Activated naive CD8-positive, alpha-beta T cell treated with anti-CD3 and anti-CD28 coated beads, Interleukin-2, amount 50 U/mL, for 16 hours (primary cell): ENCODE data around the gene TMEM134.

Source experiments
- DNase-seq: peaks from one replicate; pipeline ENCODE4 v3.0.0-alpha.2; 2020; ENCODE audit warnings: low read depth, low spot score

The TMEM134 gene

GRCh38 chr11:67458266-67458665, 10.8 kb downstream of the TMEM134 start:
- no peak for DNase-seq

GRCh38 chr11:67457453-67457852, 11.6 kb downstream of the TMEM134 start:
- DNase-seq, result no peak

DNA sequence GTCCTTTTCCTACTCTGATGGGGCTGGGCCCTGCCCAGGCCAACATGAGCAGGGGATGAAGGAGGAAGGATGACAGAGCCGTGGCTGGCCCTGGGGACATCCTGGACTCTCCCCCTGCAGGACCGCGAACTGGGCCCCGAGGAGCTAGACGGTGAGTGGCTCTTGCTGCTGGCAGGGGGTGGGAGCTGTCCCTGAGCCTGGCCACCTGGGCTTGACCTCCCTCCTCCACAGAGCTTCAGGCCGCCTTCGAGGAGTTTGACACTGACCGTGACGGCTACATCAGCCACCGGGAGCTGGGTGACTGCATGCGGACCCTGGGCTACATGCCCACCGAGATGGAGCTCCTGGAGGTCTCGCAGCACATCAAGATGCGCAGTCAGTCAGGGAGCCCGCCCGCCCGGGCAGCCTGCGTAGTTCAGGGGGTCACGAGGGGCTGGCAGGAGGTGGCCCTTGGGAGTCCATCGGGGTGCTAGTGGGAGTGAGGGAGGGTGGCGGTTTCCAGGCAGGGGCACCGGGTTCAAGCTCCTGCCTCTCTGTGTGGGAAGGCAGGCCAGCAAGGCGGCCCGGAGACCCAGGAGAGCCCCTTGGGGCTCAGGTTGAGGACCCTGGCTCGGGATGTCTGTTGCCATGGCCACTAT, 12.9 kb downstream of the TMEM134 start:
- DNase-seq, result no peak

- no peak for DNase-seq
Observed at GRCh38 chr11:67455054-67455453, 14.0 kb downstream of the TMEM134 start, which contains the start of gene CABP4. TSS of gene CABP4 (plus strand) at chr11:67455354. CDS start at chr11:67455424, 70 bp downstream.

- DNase-seq, result no peak
Observed at GRCh38 chr11:67453816-67454732, 15.0 kb downstream of the TMEM134 start.

DNA sequence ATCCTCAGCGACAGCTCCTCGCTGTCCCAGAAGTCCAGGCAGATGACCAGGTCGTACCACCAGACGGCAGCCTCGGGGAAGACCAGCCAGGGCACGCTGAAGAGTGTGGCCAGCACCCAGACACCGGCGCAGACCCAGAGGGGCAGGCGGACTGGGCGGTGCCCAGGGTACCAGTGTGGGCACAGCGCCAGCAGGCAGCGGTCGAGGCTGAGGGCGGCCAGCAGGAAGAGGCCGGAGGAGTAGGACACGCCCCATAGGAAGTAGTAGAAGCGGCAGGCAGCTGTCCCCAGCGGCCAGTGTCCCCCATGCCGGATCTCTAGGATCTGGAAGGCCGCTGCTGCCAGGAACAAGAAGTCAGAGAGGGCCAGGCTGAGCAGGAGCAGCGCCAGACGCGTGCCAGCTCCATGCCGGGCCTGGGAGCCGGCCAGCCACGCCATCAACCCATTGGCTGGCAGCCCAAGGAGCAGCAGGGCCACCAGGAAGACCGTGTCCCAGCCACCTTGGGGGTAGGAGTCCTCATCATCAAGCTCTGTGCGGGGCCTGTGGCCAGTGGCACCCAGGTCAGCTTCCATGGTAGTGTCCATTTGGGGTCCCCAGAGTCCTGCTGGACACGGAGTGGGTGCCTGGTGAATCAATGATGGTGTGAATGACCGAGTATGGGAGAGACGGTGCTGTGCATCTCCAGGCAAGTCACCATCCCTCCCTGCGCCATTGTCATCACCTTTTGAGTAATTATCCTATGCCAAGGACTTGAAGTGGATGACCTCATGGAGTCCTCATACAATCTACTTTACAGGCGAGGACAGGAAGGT, 16.7 kb downstream of the TMEM134 start, which contains the start of gene GPR152:
Gene GPR152, minus strand, starts transcription at position 589 of the 812 bp plus-strand sequence. Its CDS starts 5 bp downstream, at position 584.
- DNase-seq, result no peak

DNA sequence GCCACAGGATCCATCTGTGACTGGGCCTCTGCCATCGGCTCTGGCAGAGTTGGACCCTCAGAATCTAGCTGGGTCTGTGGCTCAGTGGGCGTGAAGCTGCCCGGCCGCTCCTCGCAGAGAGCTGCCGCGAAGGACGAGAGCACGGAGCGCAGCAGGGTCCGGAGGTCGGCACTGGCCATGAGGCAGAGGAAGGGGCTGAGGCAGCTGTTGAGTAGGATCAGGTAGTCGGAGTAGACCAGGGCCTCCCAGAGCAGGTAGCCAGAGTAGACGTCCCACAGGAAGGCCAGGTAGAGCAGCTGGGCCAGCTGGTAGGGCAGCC, 17.4 kb downstream of the TMEM134 start:
- DNase-seq, result no peak

DNA sequence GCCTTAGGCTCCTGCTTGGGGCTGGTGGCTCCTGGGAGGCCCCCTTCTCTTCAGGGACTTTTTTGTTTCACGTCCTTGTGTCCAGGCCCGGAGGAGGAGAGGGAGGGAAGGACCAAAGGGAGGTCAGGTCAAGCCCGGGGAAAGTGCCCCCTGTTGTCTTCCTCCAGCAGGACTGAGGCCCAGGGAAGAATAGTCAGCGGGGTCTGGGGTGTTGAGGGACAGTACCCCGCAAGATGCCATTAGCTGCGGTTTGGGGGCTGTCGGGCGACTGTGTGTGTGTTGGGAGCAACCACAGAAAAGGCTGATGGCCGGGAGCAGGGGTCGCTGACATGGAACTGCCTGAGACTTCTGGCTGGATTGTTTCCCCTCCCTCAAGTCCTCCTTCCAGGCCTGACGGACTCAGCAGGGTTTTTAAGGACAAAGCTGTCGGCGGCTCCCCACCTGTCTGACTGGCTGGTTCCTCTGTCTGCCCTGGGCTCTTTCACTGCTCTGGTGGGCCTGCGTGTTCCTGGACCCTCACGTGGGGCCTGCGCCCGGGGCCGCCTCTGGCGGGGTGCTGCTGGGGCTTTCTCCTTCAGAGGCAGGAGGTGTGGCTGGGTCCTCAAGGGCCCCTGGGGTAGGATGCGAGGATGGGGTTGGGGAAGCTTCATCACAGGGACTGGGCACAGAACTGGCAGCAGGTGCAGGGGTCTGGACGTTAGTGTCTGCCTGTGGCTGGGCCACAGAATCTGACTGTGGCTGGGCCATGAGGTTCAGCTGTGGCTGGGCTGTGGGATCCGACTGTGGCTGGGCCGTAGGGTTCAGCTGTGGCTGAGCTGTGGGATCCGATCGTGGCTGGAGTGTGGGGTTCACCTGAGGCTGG, 18.0 kb downstream of the TMEM134 start:
- DNase-seq, result no peak

- DNase-seq, result no peak
Observed at GRCh38 chr11:67449116-67449844, 19.8 kb downstream of the TMEM134 start.

DNA sequence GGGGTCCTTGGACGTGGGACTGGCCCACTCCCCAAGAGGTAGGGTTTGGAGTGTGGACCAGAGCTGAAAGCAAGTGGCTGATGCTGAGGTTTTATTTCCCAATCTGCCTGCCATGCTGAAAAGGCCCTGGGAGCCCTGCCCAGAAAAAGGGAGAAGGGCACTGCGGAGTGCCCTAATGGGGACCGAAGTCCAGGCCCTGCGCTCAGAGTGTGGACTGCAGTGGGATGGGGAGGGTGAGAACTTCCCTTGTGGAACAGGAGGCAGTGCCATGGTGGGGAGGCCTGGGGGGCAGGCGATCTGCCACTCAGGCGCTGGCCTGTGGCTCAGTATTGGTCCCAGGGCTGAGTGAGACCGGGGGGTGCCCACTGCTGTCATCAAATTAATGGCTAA, 20.8 kb downstream of the TMEM134 start:
- no peak for DNase-seq

- DNase-seq, result no peak
Observed at GRCh38 chr11:67445515-67445914, 23.5 kb downstream of the TMEM134 start.

GRCh38 chr11:67442504-67443404, 26.3 kb downstream of the TMEM134 start:
- DNase-seq, result no peak

DNA sequence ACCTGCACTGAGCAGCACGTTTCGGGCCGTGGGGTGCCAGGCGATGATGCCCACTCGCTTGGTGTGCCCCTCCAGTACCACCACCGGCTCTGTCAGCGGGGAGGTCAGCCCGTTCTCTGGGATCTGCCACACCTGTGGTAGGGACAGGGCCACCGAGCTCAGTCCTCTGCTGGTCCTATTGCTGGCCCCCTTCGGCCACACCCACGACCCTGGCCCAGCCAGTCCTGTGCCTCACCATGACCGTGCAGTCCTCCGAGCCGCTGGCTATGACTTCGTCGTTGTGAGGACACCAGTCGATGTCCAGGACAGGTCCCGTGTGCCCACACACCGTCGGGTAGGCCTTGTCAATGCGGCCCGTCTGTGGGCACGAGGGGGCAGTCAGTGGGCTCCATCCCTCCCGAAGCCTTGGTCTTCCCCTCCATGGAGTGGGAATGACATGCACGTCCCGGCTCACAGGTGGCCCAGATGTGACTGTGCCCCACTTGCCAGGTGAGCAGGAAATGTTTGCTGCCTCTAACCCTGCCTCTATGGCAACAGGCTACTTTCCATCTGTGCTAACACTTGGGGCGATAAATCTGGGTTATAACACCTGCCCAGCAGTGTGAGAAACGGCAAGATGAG, 27.2 kb downstream of the TMEM134 start:
- no peak for DNase-seq

- no peak for DNase-seq
Observed at GRCh38 chr11:67441098-67441563, 27.9 kb downstream of the TMEM134 start.

DNA sequence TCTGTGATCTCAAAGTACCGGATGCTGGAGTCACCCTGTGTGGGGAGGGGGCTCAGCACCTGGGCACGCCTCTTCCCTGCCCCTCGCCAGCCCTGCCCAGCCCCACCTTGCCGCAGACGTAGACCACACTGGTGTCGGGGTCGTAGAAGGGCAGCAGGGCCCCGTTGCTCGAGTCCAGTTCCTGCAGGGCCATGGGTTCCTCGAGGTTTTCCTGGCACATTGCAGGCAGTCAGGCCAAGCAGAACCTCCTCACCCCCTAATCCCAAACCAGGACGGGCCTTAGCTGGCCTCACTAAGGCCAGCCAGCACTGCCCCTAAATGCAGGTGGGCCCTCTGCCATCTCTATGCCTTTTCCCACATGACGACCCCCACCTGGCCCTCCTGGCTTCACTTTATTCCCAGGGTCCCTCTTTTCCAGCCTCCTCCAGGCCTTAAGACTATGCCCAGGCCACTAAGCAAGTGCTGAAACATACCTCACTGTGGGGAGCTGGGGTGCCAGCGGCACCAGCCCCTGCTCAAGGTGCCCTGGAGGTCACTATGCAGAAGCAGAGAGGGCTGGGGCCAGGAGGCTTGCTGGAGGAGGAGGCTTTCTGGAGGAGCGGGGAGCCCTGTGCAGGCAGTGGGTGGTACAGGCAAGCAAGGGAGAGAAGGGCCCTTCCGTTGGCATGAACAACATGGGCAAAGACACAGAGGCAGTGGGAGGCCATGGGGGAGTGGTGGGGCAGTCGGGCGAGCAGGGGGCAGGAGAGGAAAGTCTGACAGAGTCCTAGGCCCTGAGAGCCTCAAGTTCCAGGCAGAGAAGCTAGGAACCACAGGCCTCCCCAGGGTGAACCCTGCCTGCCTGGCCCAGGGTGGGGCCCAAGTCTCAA, 28.6 kb downstream of the TMEM134 start:
- DNase-seq, result no peak

- no peak for DNase-seq
Observed at GRCh38 chr11:67439321-67440228, 29.5 kb downstream of the TMEM134 start.
